SW480 (cell line): ENCODE results near the gene HIVEP3.

ENCODE experiments used
- DNase-seq: peaks from one replicate; pipeline ENCODE4 v3.0.0-alpha.2; 2016; ENCODE audit warnings: low spot score

The HIVEP3 gene

DNA sequence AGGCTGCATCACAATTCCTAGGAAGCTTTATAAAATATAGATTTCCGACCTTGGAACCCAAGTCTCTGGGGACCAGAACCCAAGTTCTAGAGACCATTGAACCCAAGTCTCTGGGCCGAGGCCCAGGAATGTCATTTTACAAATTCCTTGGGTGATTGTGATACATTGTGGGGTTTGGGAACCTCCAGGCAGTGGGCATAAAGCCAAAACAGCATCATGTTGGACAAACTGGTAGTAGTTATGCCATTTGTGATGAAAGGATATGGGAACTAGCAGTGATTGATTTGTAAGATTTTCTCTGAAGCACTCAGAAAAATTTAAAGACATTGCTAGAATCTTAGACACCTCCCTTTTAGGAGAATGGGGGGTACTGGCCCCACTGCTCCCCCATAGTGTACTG is 160.2 kb downstream of the HIVEP3 start:
- DNase-seq, result no peak

GRCh38 chr1:41754540-41754939 is 164.2 kb downstream of the HIVEP3 start:
- DNase-seq, result no peak

GRCh38 chr1:41752514-41753170 is 166.1 kb downstream of the HIVEP3 start:
- DNase-seq, result no peak

- DNase-seq, result no peak
These were observed 166.8 kb downstream of the HIVEP3 start for GRCh38 chr1:41751804-41752513.

DNA sequence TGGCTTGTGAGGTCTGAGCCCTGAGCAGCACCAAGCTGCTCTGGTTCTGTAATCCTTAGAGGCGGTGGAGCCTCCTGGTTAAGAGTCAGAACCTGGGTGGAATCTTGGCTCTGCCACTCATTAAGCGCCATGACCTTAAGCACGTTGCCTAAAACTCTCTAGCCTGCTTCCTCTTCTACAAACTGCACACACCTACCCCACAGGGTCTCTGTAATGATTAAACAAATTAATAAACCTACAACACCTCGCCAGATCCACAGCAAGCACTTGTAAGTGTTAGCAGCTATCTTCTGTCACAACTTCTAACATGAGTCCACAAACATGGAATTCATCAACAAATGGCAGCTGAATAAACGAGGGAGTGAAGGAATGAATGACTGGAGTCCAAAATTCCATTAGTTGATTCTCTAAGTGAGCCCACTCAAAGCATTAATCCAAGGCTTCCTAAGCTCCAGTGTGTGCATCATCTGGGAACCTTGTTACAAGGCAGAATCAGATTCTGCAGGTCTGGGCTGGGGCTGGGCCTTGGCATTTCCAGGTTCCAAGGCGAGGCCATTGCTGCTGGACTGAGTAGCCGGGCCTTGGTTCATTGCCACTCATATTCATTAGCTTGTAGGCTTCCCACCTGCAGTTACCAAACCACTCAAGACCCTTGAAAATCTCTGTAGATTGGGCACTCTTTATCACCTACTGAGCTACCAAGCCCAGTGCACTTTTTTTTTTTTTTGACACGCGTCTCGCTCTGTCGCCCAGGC is 168.6 kb downstream of the HIVEP3 start:
- DNase-seq, result no peak

- no peak for DNase-seq
These were observed 173.7 kb downstream of the HIVEP3 start for GRCh38 chr1:41745022-41745421.

- DNase-seq, result no peak
These were observed 175.4 kb downstream of the HIVEP3 start for GRCh38 chr1:41743366-41743765.

DNA sequence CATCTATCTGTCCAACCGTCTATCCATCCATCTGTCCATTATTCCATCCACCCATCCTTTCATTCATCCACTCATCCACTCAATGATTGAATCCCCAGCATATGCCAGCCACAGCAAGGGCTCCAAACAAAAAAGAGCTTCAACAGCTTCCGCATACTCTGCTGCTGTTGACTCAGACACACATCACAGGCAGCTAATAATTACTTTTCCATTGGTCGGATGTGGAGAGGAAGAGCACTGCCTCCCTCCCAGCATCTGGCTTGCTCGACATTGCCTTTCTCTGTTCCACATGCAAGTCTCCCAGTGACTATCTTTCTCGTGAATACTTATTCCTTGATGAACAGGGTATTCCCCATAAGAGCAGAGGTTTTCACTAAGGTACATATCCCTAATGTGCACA is 176.5 kb downstream of the HIVEP3 start:
- DNase-seq, result peak; percentile 13

GRCh38 chr1:41741244-41741643 is 177.5 kb downstream of the HIVEP3 start:
- no peak for DNase-seq

DNA sequence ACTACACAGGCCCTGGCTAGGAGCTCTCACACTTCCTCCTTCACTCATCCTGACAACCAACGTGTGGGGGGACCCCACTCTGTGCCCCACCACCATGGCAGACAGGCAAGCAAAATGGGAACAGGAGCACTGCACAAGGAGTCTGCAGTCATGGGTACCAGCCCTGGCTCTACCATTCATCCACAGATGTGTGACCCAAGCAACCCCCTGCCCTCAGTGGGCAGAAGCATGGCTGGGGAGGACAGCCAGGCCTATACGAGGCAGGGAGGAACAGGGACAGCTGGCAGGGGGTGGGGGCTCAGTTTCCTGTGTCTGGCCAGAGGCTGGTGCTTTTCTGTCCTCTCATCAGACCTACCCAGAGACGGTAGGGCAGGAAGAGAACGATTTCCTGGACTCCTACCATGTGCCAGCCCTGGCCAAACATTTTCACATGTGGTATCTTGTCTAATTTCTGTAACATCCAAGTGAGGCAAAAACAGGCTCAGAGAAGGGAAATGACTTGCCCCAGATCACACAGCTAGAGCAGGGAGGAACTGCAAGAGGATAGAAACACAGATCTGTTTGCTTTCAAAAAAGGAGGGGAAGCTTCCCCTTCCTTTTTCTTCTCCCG is 178.0 kb downstream of the HIVEP3 start:
- DNase-seq, result no peak

DNA sequence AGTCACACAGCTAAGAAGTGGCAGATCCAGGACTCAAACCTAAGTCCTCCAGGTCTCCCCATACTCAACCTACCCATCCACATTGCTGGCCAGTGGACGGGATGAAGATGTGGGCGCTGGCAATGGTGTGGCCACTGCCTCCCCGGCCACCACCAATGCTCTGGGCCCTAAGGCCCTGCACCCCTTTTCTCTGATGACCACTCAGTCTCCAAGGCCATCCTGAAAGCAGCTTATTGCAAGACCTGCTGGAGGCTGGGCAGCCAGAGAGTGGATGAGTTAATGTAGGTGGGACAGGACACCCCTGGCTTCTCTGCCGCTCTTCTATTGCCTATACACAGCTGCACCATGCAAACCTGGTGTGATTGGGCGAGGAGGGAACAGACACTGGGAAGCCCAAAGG is 178.7 kb downstream of the HIVEP3 start:
- no peak for DNase-seq

- DNase-seq, result no peak
These were observed 179.4 kb downstream of the HIVEP3 start for GRCh38 chr1:41739061-41739955.

- DNase-seq, result no peak
These were observed 180.2 kb downstream of the HIVEP3 start for GRCh38 chr1:41738475-41738874.

DNA sequence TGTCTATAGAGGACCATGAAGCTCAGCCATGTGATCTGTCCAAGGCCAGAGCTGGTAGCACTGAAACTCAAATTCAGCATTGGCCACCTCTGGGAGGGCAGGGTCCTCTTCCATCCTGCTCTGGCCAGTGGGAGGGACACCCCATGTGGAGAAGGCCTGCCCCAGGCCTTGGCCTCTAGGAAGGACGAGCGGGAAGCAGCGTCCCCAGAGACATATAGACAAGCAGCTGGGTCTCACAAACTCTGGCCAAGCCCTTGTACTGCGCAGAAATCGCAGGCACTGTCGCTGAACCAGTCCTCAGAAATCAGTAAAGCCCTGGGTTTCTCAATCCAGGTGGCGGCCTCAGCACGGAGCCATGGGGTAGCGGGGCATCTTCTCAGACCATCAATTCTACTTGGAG is 180.7 kb downstream of the HIVEP3 start:
- no peak for DNase-seq

DNA sequence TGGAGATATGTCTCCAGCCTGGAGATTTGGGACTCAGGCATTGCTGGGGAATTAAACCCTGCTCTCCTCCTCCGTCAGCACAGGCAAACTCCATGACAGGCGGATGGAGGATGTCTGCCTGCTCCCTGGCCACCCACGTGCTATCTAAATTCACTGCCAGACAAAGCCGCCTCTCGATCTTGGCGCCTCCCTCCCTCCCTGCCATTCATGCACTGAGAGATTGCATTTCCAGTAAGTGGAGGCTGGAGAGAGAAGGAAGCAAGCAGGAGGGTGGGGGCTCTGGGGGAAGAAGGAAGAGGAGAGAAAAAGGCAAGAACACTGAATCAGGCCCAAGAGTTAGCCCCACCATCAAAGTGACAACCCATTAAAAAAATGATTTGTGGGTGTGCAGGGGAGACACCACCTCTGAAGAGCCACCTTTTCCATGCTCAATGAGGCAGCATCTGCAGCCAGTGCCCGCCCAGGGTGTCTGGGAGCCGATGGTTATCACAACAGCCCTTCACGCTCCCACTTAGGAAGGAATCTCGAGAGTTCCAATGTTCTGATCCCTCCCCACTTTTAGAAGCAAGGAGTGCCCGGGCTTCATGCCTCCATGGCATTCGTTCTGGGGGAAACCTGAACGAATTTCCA is 183.0 kb downstream of the HIVEP3 start:
- DNase-seq, result no peak

- DNase-seq, result no peak
These were observed 183.6 kb downstream of the HIVEP3 start for GRCh38 chr1:41735139-41735538.

DNA sequence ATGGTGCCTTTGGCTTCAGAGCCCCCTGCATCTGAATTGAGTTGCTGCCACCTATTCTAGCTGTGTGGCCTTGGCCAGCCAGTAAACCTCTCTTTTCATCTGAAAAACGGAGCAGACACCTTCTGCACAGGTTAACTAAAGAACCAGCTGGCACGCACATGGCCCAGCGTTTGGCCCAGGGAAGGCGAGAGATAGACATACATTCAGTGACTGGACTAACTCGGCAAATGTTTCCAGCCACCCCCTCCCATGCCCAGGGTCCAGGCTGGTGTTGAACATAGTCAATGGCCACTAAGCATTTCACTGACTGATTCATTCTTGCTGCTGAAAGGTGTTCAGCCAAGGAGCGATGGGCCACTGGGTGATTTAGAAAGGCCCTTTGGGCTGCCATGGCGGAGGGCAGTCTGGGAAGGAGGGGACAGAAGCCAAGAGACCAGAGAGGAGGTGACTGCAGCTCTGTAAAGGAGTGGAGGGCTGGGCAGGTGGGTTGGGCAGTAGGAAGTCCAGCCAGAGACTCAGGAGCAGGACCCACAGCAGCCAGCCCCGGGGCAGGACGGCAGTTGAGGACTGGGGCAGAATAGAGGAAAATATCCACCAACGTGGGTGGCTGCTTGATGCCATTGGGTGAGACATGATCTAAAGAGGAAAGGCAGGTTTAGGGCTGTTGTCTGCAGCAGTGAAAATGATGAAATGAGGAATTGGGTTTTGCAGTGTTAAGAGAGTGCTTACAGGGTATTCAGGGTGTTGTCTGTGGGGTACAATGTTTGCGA is 184.3 kb downstream of the HIVEP3 start:
- DNase-seq, result no peak

DNA sequence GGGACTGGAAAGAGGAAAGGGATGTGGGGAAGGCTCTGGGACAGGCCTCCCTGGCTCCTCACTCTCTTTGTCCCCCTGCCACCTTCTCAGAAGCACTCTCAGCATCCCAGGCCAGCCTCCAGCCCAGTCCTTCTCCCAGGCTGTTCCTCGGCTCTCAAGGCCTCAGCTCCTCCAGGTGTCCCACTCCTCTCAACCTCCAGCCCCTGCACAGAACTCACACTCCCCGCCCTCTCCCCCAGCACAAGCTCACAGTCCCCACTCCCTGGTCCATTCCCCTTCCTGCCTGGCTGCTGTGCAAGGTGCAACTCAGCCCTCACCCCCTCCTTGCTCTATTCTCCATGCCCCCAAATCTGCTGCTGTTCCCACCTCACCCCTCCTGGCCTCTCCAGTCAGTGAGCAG is 185.0 kb downstream of the HIVEP3 start:
- no peak for DNase-seq

DNA sequence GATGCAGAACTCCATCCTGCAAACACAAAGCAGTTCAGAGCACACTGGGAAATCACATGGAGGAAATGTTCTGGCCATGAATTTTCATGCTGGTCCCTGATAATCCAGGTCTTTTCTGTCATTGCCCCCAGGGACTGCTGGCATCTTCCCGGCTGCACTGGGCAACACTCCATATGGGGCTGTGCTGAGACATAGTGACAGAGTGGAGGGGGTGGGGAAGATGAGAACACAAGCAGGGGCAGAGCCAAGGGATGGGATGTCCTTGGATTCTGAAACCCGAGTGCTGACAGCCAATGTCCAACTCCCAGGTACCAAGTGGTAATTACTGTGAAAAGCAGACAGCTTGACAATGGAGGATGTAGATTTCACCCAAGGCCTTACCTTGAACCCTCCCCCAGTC is 185.7 kb downstream of the HIVEP3 start:
- no peak for DNase-seq

DNA sequence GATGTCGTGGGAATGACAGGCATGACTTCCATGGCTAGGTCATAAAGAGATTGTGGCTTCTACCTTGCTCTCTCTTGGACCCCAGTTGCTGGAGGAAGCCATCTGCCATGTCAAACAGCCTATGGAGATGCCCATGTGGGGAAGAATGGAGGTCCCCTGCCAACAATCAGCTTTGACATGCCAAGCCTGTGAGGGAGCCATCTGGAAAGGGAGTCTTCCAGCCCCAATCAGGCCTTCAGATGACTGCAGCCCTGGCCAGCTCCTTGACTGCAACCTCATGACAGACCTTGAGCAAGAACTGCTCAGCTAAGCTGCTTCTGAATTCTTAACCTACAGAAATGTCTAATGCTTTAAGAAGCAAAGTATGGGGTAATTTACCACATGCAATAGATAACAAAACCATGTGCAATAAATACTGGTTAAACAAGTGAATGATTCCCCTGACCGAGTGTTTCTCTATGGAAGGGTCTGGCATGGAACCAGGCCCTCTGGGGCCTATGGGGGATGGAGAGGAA is 187.1 kb downstream of the HIVEP3 start:
- DNase-seq, result no peak
